NT2/D1 (cell line): Measurements from ENCODE around the gene APOLD1.
"Not testable (repeated sequence)": the region's sequence is repeated elsewhere in the genome, so short reads cannot be mapped to it uniquely, and the experiment has no call there.

Experiments
- DNase-seq: peaks from one replicate; pipeline ENCODE4 v3.0.0-alpha.2; 2011; ENCODE audit warnings: low read depth, low spot score
- H3K27me3 ChIP-seq: 2 replicates; pipeline ENCODE4 v1.6.0; 2011; ENCODE audit warnings: mild to moderate bottlenecking; ENCODE audit not compliant: insufficient read length, insufficient read depth
- H3K36me3 ChIP-seq: 2 replicates; pipeline ENCODE4 v1.6.1; 2011; ENCODE audit warnings: mild to moderate bottlenecking, low read length, mixed read lengths; ENCODE audit not compliant: insufficient read depth, insufficient read length
- H3K4me1 ChIP-seq: 2 replicates; pipeline ENCODE4 v1.5.1; 2011; ENCODE audit not compliant: insufficient read depth, insufficient read length
- H3K4me3 ChIP-seq: 2 replicates; pipeline ENCODE4 v1.5.1; 2011; ENCODE audit warnings: low read depth; ENCODE audit not compliant: insufficient read length
- H3K9ac ChIP-seq: 2 replicates; pipeline ENCODE4 v1.6.0; 2011; ENCODE audit warnings: low read depth; ENCODE audit not compliant: insufficient read length
- H3K9me3 ChIP-seq: 2 replicates; pipeline ENCODE4 v1.5.1; 2011; ENCODE audit warnings: mild to moderate bottlenecking, low read length; ENCODE audit not compliant: insufficient read depth
- SUZ12 ChIP-seq: IDR thresholded peaks from 2 replicates; pipeline ENCODE4 v1.6.1; 2011; ENCODE audit not compliant: insufficient read length, insufficient read depth; ENCODE audit errors: extremely low read depth
- YY1 ChIP-seq: IDR thresholded peaks from 2 replicates; pipeline ENCODE4 v1.6.1; 2011; ENCODE audit not compliant: insufficient read length, insufficient read depth
- ZNF274 ChIP-seq: IDR thresholded peaks from 2 replicates; pipeline ENCODE4 v1.6.1; 2011; ENCODE audit warnings: mild to moderate bottlenecking, low read depth, low read length

Gene APOLD1

GRCh38 chr12:12803186-12803585 lies 17.7 kb downstream of the APOLD1 start:
- no peaks in the 10 kb centered on the region for H3K9me3 ChIP-seq
- peaks cover 4% of the 10 kb centered on the region for H3K4me1 ChIP-seq
- TF ChIP-seq SUZ12 (no peak), YY1 (no peak), ZNF274 (no peak)
- no peaks in the 10 kb centered on the region for H3K27me3 ChIP-seq
- H3K4me3 ChIP-seq = no peak overlapping the region
- no peak overlapping the region for H3K9ac ChIP-seq
- no peaks in the 10 kb centered on the region for H3K36me3 ChIP-seq
- no peak for DNase-seq

GRCh38 chr12:12804011-12804410 lies 18.6 kb downstream of the APOLD1 start:
- no peaks in the 10 kb centered on the region for H3K36me3 ChIP-seq
- H3K4me1 ChIP-seq = peaks cover 4% of the 10 kb centered on the region
- no peaks in the 10 kb centered on the region for H3K27me3 ChIP-seq
- H3K9ac ChIP-seq = no peak overlapping the region
- no peaks in the 10 kb centered on the region for H3K9me3 ChIP-seq
- no peak for DNase-seq
- H3K4me3 ChIP-seq = no peak overlapping the region
- TF ChIP-seq YY1 (no peak), SUZ12 (no peak), ZNF274 (no peak)

- no peak for DNase-seq
- Histone ChIP-seq H3K9ac (no peak overlapping the region), H3K27me3 (no peaks in the 10 kb centered on the region), H3K4me1 (peaks cover 4% of the 10 kb centered on the region), H3K9me3 (no peaks in the 10 kb centered on the region), H3K4me3 (no peak overlapping the region), H3K36me3 (no peaks in the 10 kb centered on the region)
- no peak for TF ChIP-seq YY1
- TF ChIP-seq ZNF274 = no peak
Observed at GRCh38 chr12:12804432-12804886, 19.0 kb downstream of the APOLD1 start.

- H3K4me3 ChIP-seq = no peak overlapping the region
- DNase-seq = no peak
- peaks cover 4% of the 10 kb centered on the region for H3K4me1 ChIP-seq
- no peaks in the 10 kb centered on the region for H3K27me3 ChIP-seq
- TF ChIP-seq YY1 = no peak
- no peak for TF ChIP-seq SUZ12
- no peak for TF ChIP-seq ZNF274
- H3K36me3 ChIP-seq = no peaks in the 10 kb centered on the region
- H3K9ac ChIP-seq = no peak overlapping the region
- no peaks in the 10 kb centered on the region for H3K9me3 ChIP-seq
Observed at GRCh38 chr12:12806784-12807516, 21.5 kb downstream of the APOLD1 start.

GRCh38 chr12:12807517-12807903 lies 22.1 kb downstream of the APOLD1 start:
- H3K9ac ChIP-seq, H3K4me3 ChIP-seq, H3K4me1 ChIP-seq, H3K9me3 ChIP-seq, DNase-seq, H3K27me3 ChIP-seq, H3K36me3 ChIP-seq: not testable (repeated sequence)

- H3K27me3 ChIP-seq = no peaks in the 10 kb centered on the region
- no peak for DNase-seq
- no peak for TF ChIP-seq YY1
- TF ChIP-seq SUZ12 = no peak
- TF ChIP-seq ZNF274 = no peak
- H3K4me3 ChIP-seq = no peak overlapping the region
- H3K9ac ChIP-seq = no peak overlapping the region
- no peaks in the 10 kb centered on the region for H3K9me3 ChIP-seq
- no peaks in the 10 kb centered on the region for H3K36me3 ChIP-seq
- peaks cover 3% of the 10 kb centered on the region for H3K4me1 ChIP-seq
Observed at GRCh38 chr12:12807970-12808702, 22.7 kb downstream of the APOLD1 start.

GRCh38 chr12:12810553-12811021 lies 25.1 kb downstream of the APOLD1 start:
- Histone ChIP-seq H3K4me3 (no peak overlapping the region), H3K4me1 (peaks cover 2% of the 10 kb centered on the region)
- no peak for DNase-seq

More at GRCh38 chr12:12810553-12811021, 25.1 kb downstream of the APOLD1 start:
- H3K9ac ChIP-seq = no peak overlapping the region
- TF ChIP-seq ZNF274 (no peak), SUZ12 (no peak), YY1 (no peak)
- no peaks in the 10 kb centered on the region for H3K27me3 ChIP-seq
- no peaks in the 10 kb centered on the region for H3K9me3 ChIP-seq
- peaks cover 17% of the 10 kb centered on the region for H3K36me3 ChIP-seq
